Suprapubic skin (tissue), 4 donors: Measurements from ENCODE around the gene CDK19.

Experiments used
- CTCF ChIP-seq, 2 donors: fragments of 200-600 bp in 1 of 2; fragments of 450-650 bp in 1 of 2; sonication (generic) in 1 of 2; IDR thresholded peaks; one replicate each; pipeline ENCODE4 v1.5.1; 2016 to 2019; ENCODE audit warnings: antibody characterized with exemption in 2 of 2, mild to moderate bottlenecking in 1 of 2, moderate library complexity in 1 of 2
- EP300 ChIP-seq: sonication (generic); formaldehyde crosslinking; IDR thresholded peaks from one replicate; pipeline ENCODE4 v1.6.1; 2017; ENCODE audit warnings: antibody characterized with exemption
- POLR2A ChIP-seq, 2 donors: fragments of 450-650 bp; IDR thresholded peaks; one replicate each; pipeline ENCODE4 v1.6.1; 2017; ENCODE audit warnings: antibody characterized with exemption in 2 of 2, mild to moderate bottlenecking in 2 of 2, moderate library complexity in 2 of 2
- POLR2AphosphoS5 ChIP-seq, 3 donors: sonication (generic); formaldehyde crosslinking; IDR thresholded peaks; one replicate each; pipeline ENCODE4 v1.6.1; 2017; ENCODE audit warnings: antibody characterized with exemption in 3 of 3

GRCh38 chr6:110574817-110575216, 240.5 kb downstream of the CDK19 start:
- TF ChIP-seq POLR2A (IDR thresholded peaks at IDR 0.05) (no peak), CTCF (IDR thresholded peaks at IDR 0.05) (no peak), POLR2AphosphoS5 (IDR thresholded peaks at IDR 0.05) (no peak), EP300 (no peak)
